ENCODE data around the gene MED27. TPM values are rescaled to one million over a fixed set of nuclear protein-coding genes. Genes with fewer than 3 reads are reported as not detected.

Gene MED27
- total RNA-seq, 2 experiments from 2014 or later: 25.7 to 28.2 TPM

DNA sequence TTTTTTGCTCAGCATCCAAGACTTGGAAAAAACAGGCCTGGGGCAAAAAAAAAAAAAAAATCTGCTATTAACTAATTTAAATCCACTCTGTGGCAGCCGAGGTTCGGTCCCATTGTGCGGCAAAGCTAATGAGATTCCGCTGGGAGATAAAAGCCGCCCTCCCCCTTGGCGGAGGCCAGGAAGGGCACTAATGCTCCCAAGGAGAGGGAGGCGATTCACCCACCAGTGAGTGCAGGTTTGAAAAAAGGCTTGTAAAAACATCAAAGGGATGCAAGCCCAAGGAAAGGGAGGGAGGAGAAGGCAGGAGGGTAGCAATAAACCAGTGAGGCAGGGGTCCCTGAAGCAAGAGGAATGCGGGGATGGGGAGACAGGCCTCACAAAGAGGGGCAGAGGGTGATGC lies 210.3 kb downstream of the MED27 start:
- Mint-ChIP-seq H3K27ac (no peak overlapping the region), H3K9me3 (ENCODE audit: low read depth) (no peaks in the 10 kb centered on the region), H3K4me1 (no peaks in the 10 kb centered on the region), H3K27me3 (no peaks in the 10 kb centered on the region), H3K36me3 (no peaks in the 10 kb centered on the region), H3K4me3 (no peak overlapping the region)
- ATAC-seq (no peak), DNase-seq (no peak)
- CTCF ChIA-PET: interaction anchor here (1.4 kb wide), 1 partner anchor 107 kb away, joined by 3 read pairs; no protein-coding TSS in a partner anchor

DNA sequence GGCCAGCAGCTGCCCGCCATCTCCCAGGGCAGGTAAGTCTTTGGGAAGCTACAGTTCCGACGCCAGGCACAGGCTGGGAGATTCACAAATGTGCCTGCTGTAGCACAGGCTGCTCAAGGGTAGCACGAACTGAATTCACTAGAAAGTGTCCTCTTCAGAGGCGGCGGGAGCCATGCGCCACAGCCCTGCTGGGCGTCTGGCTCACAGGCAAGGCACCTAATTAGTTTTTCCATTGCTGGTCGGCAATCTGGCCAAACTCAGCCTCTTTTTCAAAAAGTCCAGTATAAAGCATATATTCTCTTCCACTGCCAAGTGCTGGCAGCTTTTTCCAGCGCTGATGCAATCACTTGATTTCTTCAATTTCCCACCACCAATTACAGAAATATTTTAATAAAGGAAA lies 210.9 kb downstream of the MED27 start:
- no peaks in the 10 kb centered on the region for H3K4me1 Mint-ChIP-seq
- H3K27ac Mint-ChIP-seq: no peak overlapping the region
- ATAC-seq (no peak), DNase-seq (no peak)
- H3K36me3 Mint-ChIP-seq: no peaks in the 10 kb centered on the region
- CTCF ChIA-PET: no interaction called here
- no peaks in the 10 kb centered on the region for H3K9me3 Mint-ChIP-seq (ENCODE audit: low read depth)
- H3K4me3 Mint-ChIP-seq: no peak overlapping the region
- H3K27me3 Mint-ChIP-seq: no peaks in the 10 kb centered on the region

DNA sequence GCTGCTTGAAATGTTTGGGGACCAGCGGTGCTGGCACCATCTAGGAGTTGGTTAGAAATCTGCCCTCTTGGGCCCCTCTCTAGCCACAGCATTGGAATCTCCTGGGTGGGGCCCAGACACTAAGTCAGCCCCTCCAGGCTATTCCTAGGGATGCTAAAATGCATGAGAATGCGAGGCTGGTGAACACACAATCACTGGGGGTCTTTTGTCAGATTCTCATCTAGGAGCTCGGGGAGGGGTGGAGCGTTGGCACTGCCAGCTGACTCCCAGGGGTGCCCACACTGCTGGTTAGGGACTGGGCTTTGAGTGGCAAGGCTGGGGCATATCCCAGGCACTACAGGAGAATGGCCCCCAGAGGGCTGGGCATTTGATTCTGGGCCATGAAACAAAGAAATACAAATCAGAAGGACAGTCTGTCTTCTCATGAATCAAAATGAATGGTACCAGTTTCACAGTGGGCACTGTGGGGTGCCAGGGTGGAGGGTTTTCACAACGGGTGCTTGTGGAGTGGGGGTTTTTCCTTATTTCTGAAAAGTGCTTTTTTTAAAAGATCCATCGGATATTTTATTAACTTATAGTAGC lies 212.0 kb downstream of the MED27 start:
- DNase-seq (no peak), ATAC-seq (no peak)
- H3K4me1 Mint-ChIP-seq: no peaks in the 10 kb centered on the region
- H3K36me3 Mint-ChIP-seq: no peaks in the 10 kb centered on the region
- H3K4me3 Mint-ChIP-seq: no peak overlapping the region
- no peaks in the 10 kb centered on the region for H3K27me3 Mint-ChIP-seq
- H3K9me3 Mint-ChIP-seq (ENCODE audit: low read depth): no peaks in the 10 kb centered on the region
- CTCF ChIA-PET: no interaction called here
- H3K27ac Mint-ChIP-seq: no peak overlapping the region

DNA sequence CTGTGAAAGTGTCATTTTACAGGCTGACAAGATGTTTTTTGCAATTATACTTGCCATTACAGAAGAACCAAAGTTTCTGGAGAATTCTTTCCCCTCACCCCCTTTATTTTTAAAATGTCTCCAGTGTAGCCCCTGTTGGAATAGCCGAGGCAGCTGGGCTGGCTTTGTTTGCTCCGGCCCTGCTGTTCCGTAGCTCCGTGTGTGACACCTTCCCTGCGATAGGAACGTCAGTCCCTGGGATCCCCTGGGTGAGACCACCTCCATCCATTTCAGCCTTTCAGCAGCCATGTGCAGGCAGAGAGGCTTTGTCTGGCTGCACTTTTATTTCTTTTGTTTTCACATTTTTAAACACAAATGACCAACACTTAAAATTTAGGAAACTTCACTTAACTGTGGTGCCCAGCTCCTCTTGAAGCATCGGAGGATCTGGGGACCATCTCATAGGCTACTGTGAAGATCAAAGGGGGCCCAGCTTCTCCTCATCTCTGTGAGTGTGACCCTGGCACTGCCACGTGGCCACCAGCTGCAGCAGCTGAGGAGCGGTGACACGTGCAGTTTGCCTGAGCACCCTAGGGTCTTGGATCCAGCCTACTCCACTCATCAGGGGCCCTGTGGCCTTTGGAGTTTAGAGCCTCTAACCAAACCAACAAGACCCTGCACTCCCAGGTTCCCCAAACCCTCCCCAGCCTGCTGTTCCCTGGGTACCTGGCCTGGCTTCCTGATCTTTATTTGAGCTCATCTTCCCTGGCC lies 214.0 kb downstream of the MED27 start:
- Mint-ChIP-seq H3K36me3 (no peaks in the 10 kb centered on the region), H3K9me3 (ENCODE audit: low read depth) (no peaks in the 10 kb centered on the region), H3K27me3 (no peaks in the 10 kb centered on the region), H3K4me3 (no peak overlapping the region), H3K4me1 (no peaks in the 10 kb centered on the region), H3K27ac (no peak overlapping the region)
- ATAC-seq: no peak
- no peak for DNase-seq
- CTCF ChIA-PET: no interaction called here

GRCh38 chr9:131864531-131864930 lies 215.1 kb downstream of the MED27 start:
- H3K36me3 Mint-ChIP-seq: no peaks in the 10 kb centered on the region
- no peaks in the 10 kb centered on the region for H3K27me3 Mint-ChIP-seq
- no peak overlapping the region for H3K4me3 Mint-ChIP-seq
- no peak for ATAC-seq
- H3K9me3 Mint-ChIP-seq (ENCODE audit: low read depth): no peaks in the 10 kb centered on the region
- CTCF ChIA-PET: no interaction called here
- DNase-seq: no peak
- H3K4me1 Mint-ChIP-seq: no peaks in the 10 kb centered on the region
- no peak overlapping the region for H3K27ac Mint-ChIP-seq

DNA sequence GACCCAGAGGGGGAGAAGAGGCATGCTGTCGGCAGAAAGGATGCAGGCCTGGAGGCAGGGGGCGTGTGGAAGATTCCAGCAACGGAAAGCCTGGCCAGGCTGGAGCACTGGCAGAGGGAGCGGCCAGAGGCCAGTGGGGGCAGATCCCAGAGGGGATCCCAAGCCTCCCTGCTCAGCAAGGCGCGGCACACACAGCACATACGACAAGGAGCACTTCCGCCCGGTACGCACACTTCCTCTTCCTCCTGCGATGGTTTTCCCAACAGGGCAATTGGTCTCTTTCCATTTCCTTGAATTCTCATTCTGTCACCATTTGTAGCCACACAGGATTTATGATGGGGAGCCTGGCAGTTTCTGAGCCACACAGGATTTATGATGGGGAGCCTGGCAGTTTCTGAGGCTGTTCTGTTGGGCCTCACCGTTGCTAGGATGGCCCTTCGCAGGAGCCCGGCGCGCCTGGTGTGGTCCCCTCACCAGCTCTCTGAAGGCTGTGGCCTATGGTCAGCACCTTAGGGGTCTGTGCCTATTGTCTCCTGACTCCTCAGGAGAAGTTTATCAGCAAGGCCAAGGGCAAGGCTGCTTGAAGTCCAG lies 216.3 kb downstream of the MED27 start:
- Mint-ChIP-seq H3K9me3 (ENCODE audit: low read depth) (no peaks in the 10 kb centered on the region), H3K36me3 (no peaks in the 10 kb centered on the region), H3K27me3 (no peaks in the 10 kb centered on the region), H3K27ac (no peak overlapping the region), H3K4me1 (no peaks in the 10 kb centered on the region), H3K4me3 (no peak overlapping the region)
- CTCF ChIA-PET: no interaction called here
- ATAC-seq: no peak
- DNase-seq: no peak

GRCh38 chr9:131862261-131862660 lies 217.4 kb downstream of the MED27 start:
- Mint-ChIP-seq H3K27me3 (no peaks in the 10 kb centered on the region), H3K9me3 (ENCODE audit: low read depth) (no peaks in the 10 kb centered on the region), H3K4me1 (no peaks in the 10 kb centered on the region), H3K27ac (no peak overlapping the region), H3K4me3 (no peak overlapping the region), H3K36me3 (no peaks in the 10 kb centered on the region)
- CTCF ChIA-PET: no interaction called here
- ATAC-seq: no peak
- DNase-seq: no peak

DNA sequence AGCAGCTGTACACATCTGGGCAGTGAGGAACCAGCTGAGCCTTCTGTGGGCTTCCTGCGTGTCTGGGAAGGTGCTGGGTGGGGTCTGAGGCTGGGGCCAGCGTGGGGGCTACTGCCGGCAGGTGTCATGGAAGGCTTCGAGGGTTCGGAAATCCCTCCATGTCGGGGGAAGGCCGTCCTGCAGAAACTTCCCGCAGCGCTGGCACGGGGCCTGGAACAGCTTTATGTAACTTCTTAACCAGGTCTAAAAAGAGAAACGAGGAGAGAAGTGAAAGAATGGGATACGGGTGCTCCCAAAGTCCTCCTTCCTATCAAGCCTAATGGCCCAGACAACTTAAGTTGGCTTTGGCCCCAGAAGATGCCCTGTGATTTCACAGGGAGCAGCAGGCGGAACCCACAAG lies 219.2 kb downstream of the MED27 start:
- CTCF ChIA-PET: no interaction called here
- Mint-ChIP-seq H3K36me3 (no peaks in the 10 kb centered on the region), H3K4me1 (no peaks in the 10 kb centered on the region), H3K27ac (no peak overlapping the region), H3K4me3 (no peak overlapping the region), H3K9me3 (ENCODE audit: low read depth) (no peaks in the 10 kb centered on the region), H3K27me3 (no peaks in the 10 kb centered on the region)
- DNase-seq: no peak
- no peak for ATAC-seq

DNA sequence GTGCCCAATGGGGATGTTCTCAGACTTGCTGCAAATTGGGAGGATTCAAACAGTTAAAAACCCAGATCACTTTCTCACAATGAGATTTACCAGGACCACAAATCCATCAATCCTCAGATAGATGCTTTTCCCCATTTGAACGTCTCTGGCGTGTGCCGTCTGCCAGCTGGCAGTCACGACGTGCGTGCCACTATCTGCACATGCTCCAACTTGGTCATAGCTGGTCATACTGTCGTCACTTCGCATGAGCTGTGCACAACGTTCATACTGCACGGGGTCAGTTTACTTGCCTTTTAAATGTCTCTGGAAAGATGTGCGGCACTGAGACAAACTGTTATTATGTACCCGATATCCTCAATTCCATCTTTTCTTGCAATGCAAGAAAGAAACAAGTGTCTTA lies 221.5 kb downstream of the MED27 start:
- no peaks in the 10 kb centered on the region for H3K9me3 Mint-ChIP-seq (ENCODE audit: low read depth)
- ATAC-seq: no peak
- no peaks in the 10 kb centered on the region for H3K36me3 Mint-ChIP-seq

DNA sequence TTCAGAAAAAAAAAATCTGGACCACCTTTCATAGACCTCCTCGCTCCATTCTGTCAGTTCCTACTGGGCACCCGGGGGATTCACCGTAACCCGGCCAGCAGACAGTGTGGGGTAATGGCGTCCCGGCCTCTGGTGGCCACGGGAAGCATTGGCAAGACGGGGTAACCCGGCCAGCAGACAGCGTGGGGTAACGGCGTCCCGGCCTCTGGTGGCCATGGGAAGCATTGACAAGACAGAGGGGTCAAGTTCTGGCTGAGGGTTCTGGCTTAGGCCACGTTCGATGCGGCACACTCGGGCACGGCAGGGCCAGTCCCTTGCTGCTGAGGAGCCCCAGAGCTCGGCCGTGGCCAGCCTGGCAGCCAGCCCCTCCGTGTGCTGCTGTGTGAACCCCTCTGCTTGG lies 223.6 kb downstream of the MED27 start:
- DNase-seq (no peak), ATAC-seq (no peak)
- H3K36me3 Mint-ChIP-seq: no peaks in the 10 kb centered on the region
- H3K9me3 Mint-ChIP-seq (ENCODE audit: low read depth): no peaks in the 10 kb centered on the region
- no peak overlapping the region for H3K27ac Mint-ChIP-seq
- H3K4me3 Mint-ChIP-seq: no peak overlapping the region
- no peaks in the 10 kb centered on the region for H3K27me3 Mint-ChIP-seq
- CTCF ChIA-PET: no interaction called here
- peaks cover 8% of the 10 kb centered on the region for H3K4me1 Mint-ChIP-seq

More for the DNA sequence above, 221.5 kb downstream of the MED27 start:
- H3K4me3 Mint-ChIP-seq: no peak overlapping the region
- CTCF ChIA-PET: interaction anchor here (1.3 kb wide), 1 partner anchor 98 kb away, joined by 3 read pairs; no protein-coding TSS in a partner anchor
- peaks cover 5% of the 10 kb centered on the region for H3K4me1 Mint-ChIP-seq
- H3K27me3 Mint-ChIP-seq: no peaks in the 10 kb centered on the region
- H3K27ac Mint-ChIP-seq: no peak overlapping the region
- DNase-seq: no peak

- no peaks in the 10 kb centered on the region for H3K27me3 Mint-ChIP-seq
- peaks cover 8% of the 10 kb centered on the region for H3K4me1 Mint-ChIP-seq
- H3K27ac Mint-ChIP-seq: no peak overlapping the region
- ATAC-seq (no peak), DNase-seq (no peak)
- H3K9me3 Mint-ChIP-seq (ENCODE audit: low read depth): no peaks in the 10 kb centered on the region
- CTCF ChIA-PET: no interaction called here
- no peak overlapping the region for H3K4me3 Mint-ChIP-seq
- H3K36me3 Mint-ChIP-seq: no peaks in the 10 kb centered on the region
Observed at GRCh38 chr9:131854896-131855613, 224.6 kb downstream of the MED27 start.

DNA sequence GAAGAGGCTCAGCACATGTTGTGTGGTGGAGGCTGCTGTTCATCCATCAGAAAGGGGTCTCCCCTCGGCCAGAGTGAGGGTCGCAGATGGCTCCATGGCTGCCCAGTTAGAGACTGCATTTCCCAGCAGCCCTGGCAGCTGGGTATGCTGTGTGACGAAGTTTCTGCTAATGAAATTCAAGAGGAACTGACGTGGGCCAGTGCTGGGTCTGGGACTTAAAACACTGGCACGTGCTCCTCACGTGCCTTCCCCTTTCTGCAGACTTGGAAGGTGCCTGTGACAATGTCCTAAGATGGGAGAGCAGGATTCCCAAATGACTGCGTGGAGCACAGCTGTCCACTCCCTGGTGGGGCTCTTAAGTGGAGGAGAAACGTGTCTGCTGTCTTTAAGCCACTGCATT lies 225.3 kb downstream of the MED27 start:
- H3K4me3 Mint-ChIP-seq: no peak overlapping the region
- no peaks in the 10 kb centered on the region for H3K9me3 Mint-ChIP-seq (ENCODE audit: low read depth)
- no peaks in the 10 kb centered on the region for H3K27me3 Mint-ChIP-seq
- CTCF ChIA-PET: no interaction called here
- peaks cover 8% of the 10 kb centered on the region for H3K4me1 Mint-ChIP-seq
- ATAC-seq (no peak), DNase-seq (no peak)
- no peak overlapping the region for H3K27ac Mint-ChIP-seq
- no peaks in the 10 kb centered on the region for H3K36me3 Mint-ChIP-seq

DNA sequence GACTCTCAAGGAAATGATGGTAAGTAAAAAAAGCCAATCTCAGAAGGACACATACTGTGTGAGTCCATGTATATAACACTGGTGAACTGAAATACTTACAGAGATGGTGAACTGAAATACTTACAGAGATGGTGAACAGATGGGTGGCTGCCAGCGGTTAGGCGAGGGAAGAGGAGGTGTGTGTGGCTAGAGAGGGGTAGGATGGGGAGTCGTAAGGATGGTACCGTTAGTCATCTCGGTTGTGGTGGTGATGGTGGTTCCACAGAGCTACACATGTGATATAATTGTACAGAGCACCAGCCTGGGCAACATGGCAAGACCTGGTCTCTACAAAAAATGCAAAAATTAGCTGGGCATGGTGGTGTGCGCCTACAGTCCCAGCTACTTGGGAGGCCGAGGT lies 226.2 kb downstream of the MED27 start:
- Mint-ChIP-seq H3K36me3 (no peaks in the 10 kb centered on the region), H3K4me1 (peaks cover 8% of the 10 kb centered on the region), H3K27me3 (no peaks in the 10 kb centered on the region), H3K27ac (no peak overlapping the region), H3K9me3 (ENCODE audit: low read depth) (no peaks in the 10 kb centered on the region), H3K4me3 (no peak overlapping the region)
- CTCF ChIA-PET: interaction anchor here (0.6 kb wide), 1 partner anchor 97 kb away, joined by 4 read pairs; no protein-coding TSS in a partner anchor
- DNase-seq (peak; percentile 50), ATAC-seq (peak; percentile 9)

- Mint-ChIP-seq H3K4me1 (peaks cover 8% of the 10 kb centered on the region), H3K9me3 (ENCODE audit: low read depth) (no peaks in the 10 kb centered on the region), H3K27me3 (no peaks in the 10 kb centered on the region), H3K4me3 (no peak overlapping the region), H3K36me3 (no peaks in the 10 kb centered on the region), H3K27ac (no peak overlapping the region)
- no peak for DNase-seq
- no peak for ATAC-seq
- CTCF ChIA-PET: no interaction called here
Observed at GRCh38 chr9:131851414-131851813, 228.3 kb downstream of the MED27 start.

Data from activated CD8-positive, alpha-beta memory T cell treated with anti-CD3 and anti-CD28 coated beads, Interleukin-2, amount 10 ng/mL, durations not matched to agents 7 days and 5 days (primary cell).